IMR-90 (cell line): ENCODE measurements around the gene CACNA2D1. TPM values are rescaled to one million over a fixed set of nuclear protein-coding genes. Genes with fewer than 3 reads are reported as not detected.
A peak's percentile ranks its signal among the peaks of the same experiment; 100 is the strongest.

Experiments
- ATAC-seq: fragments of 200-7000 bp; cut with Tn5 transposase; 2 replicates; pipeline ENCODE4 v1.9.1; 2020; ENCODE audit warnings: low read depth, mild to moderate bottlenecking, moderate library complexity
- BruUV-seq: library from RNA; stranded (reverse); fragments of 400-500 nt; replicated peaks from 2 replicates; lab custom pipeline; 2021; lab: Mats Ljungman, UMichigan
- CTCF ChIA-PET: fragments of 300-600 bp; formaldehyde crosslinking; extraction: SDS; loops from one replicate; lab custom pipeline; 2021; ENCODE audit warnings: antibody characterized with exemption; lab: Yijun Ruan, JAX
- POLR2A ChIA-PET: fragments of 300-600 bp; sonication (Branson Sonifier 250); formaldehyde crosslinking; loops from one replicate; lab custom pipeline; 2022; ENCODE audit warnings: antibody characterized with exemption; ENCODE audit not compliant: unreplicated experiment; lab: Charles Lee
- DNase-seq: peaks from one replicate; pipeline ENCODE4 v3.0.0; 2013
- H2AFZ ChIP-seq: replicated peaks from 2 replicates; pipeline ENCODE3; 2013; ENCODE audit warnings: low read length, mild to moderate bottlenecking; ENCODE audit not compliant: poor library complexity
- H2AK5ac ChIP-seq: 2 replicates; pipeline ENCODE4 v1.6.1; 2013; ENCODE audit warnings: low read depth, low read length, inconsistent platforms
- H2AK9ac ChIP-seq: replicated peaks from 2 replicates; pipeline ENCODE3; 2013; ENCODE audit warnings: mild to moderate bottlenecking, low read depth, low read length, moderate library complexity; ENCODE audit not compliant: poor library complexity
- H2BK120ac ChIP-seq: 2 replicates; pipeline ENCODE4 v1.6.1; 2013; ENCODE audit warnings: low read depth, low read length, inconsistent platforms
- H2BK15ac ChIP-seq: 3 replicates; pipeline ENCODE4 v1.6.1; 2013; ENCODE audit warnings: low read depth, low read length, inconsistent platforms
- H2BK20ac ChIP-seq: 2 replicates; pipeline ENCODE4 v1.6.1; 2013; ENCODE audit warnings: low read depth, mild to moderate bottlenecking, inconsistent platforms, low read length, moderate library complexity
- H2BK5ac ChIP-seq: 2 replicates; pipeline ENCODE4 v1.6.1; 2013; ENCODE audit warnings: mild to moderate bottlenecking, low read depth, low read length, inconsistent platforms; ENCODE audit not compliant: poor library complexity, severe bottlenecking
- H3K14ac ChIP-seq: replicated peaks from 2 replicates; pipeline ENCODE4 v1.6.1; 2013; ENCODE audit warnings: low read depth, low read length, inconsistent platforms
- H3K18ac ChIP-seq: 2 replicates; pipeline ENCODE4 v1.6.1; 2013; ENCODE audit warnings: low read depth, low read length, control low read depth
- H3K23ac ChIP-seq: 2 replicates; pipeline ENCODE4 v1.6.1; 2013; ENCODE audit warnings: low read depth, low read length, inconsistent platforms
- H3K27ac ChIP-seq: 2 replicates; pipeline ENCODE4 v1.5.1; 2013; ENCODE audit warnings: mild to moderate bottlenecking, control low read depth, low read length; ENCODE audit not compliant: insufficient read depth
- H3K27me3 ChIP-seq: 2 replicates; pipeline ENCODE4 v1.6.1; 2013; ENCODE audit warnings: low read length; ENCODE audit not compliant: control insufficient read depth, insufficient read depth
- H3K36me3 ChIP-seq: 2 replicates; pipeline ENCODE4 v1.6.1; 2013; ENCODE audit warnings: low read length, mixed read lengths; ENCODE audit not compliant: control insufficient read depth, insufficient read depth
- H3K4ac ChIP-seq: 2 replicates; pipeline ENCODE4 v1.6.1; 2013; ENCODE audit warnings: low read depth, low read length, inconsistent platforms
- H3K4me1 ChIP-seq: 2 replicates; pipeline ENCODE4 v1.6.1; 2013; ENCODE audit warnings: low read length, mixed read lengths; ENCODE audit not compliant: control insufficient read depth, insufficient read depth
- H3K4me2 ChIP-seq: 2 replicates; pipeline ENCODE4 v1.6.1; 2013; ENCODE audit warnings: low read depth, mild to moderate bottlenecking, control low read depth, low read length, moderate library complexity
- H3K4me3 ChIP-seq: 2 replicates; pipeline ENCODE4 v1.5.1; 2013; ENCODE audit warnings: low read depth, mild to moderate bottlenecking, control low read depth, low read length, moderate library complexity; ENCODE audit not compliant: insufficient read depth
- H3K56ac ChIP-seq: 2 replicates; pipeline ENCODE4 v1.6.1; 2013; ENCODE audit warnings: low read length, inconsistent platforms; ENCODE audit not compliant: insufficient read depth; ENCODE audit errors: extremely low read depth
- H3K79me1 ChIP-seq, 2 experiments: 2 replicates each; pipeline ENCODE4 v1.6.1; 2013; ENCODE audit warnings: low read length in 2 of 2, inconsistent platforms in 1 of 2, low read depth in 1 of 2
- H3K9ac ChIP-seq: 2 replicates; pipeline ENCODE4 v1.6.1; 2013; ENCODE audit warnings: low read depth, low read length, control low read depth
- H3K9me1 ChIP-seq: 2 replicates; pipeline ENCODE4 v1.6.1; 2013; ENCODE audit warnings: low read length, inconsistent platforms; ENCODE audit not compliant: insufficient read depth
- H3K9me3 ChIP-seq: 2 replicates; pipeline ENCODE4 v1.6.1; 2013; ENCODE audit warnings: low read length; ENCODE audit not compliant: control insufficient read depth, insufficient read depth
- H4K20me1 ChIP-seq: 2 replicates; pipeline ENCODE4 v1.6.1; 2013; ENCODE audit warnings: low read length, inconsistent platforms; ENCODE audit not compliant: insufficient read depth
- H4K5ac ChIP-seq: 2 replicates; pipeline ENCODE4 v1.6.1; 2013; ENCODE audit warnings: mild to moderate bottlenecking, low read depth, low read length, control low read depth
- H4K8ac ChIP-seq, 2 experiments: 2 replicates each; pipeline ENCODE4 v1.6.1; 2013; ENCODE audit warnings: low read depth in 2 of 2, low read length in 2 of 2, control low read depth in 1 of 2, inconsistent platforms in 1 of 2
- H4K91ac ChIP-seq: 2 replicates; pipeline ENCODE4 v1.6.1; 2013; ENCODE audit warnings: low read depth, low read length, inconsistent platforms; ENCODE audit not compliant: insufficient read depth
- CEBPB ChIP-seq: IDR thresholded peaks from 2 replicates; pipeline ENCODE4 v1.6.1; 2012; ENCODE audit warnings: low read depth, low read length, improper control_type of control experiment
- POLR2A ChIP-seq: IDR thresholded peaks from 2 replicates; pipeline ENCODE4 v1.6.1; 2012; ENCODE audit warnings: mild to moderate bottlenecking, low read depth, low read length
- RFX5 ChIP-seq: IDR thresholded peaks from 2 replicates; pipeline ENCODE4 v1.8.0; 2012; ENCODE audit warnings: low read depth, mild to moderate bottlenecking, low read length, moderate library complexity
- WGBS, 2 experiments: methylation state at CpG; one replicate each; pipeline versions ENCODE4 v1.1.5 to v1.1.7; 2013; ENCODE audit warnings: missing lambda C conversion rate in 2 of 2; ENCODE audit not compliant: insufficient read length in 1 of 2; ENCODE audit errors: extremely low coverage in 2 of 2; 5-methylcytosine and 5-hydroxymethylcytosine counted together
- dilution Hi-C: fragments of 300-500 bp; cut with HindIII; formaldehyde crosslinking; loops from one replicate; pipeline ENCODE4 v1.14.3; 2018; ENCODE audit warnings: low sequenced_read_pairs; ENCODE audit not compliant: unreplicated experiment
- in situ Hi-C: fragments of 300-500 bp; cut with MboI; formaldehyde crosslinking; loops from 3 replicates; pipeline ENCODE4 v1.14.3; 2019; ENCODE audit warnings: low sequenced_read_pairs, inconsistent platforms, mixed read lengths
- intact Hi-C: fragments of 100-400 bp; cut with micrococcal nuclease; formaldehyde crosslinking; loops from 2 replicates; pipeline ENCODE4 v1.10.0; 2022
- polyA plus RNA-seq, 3 experiments: library from polyadenylated mRNA; depleted of rRNA; stranded (reverse); fragments of >200 nt; gene quantifications; 2 replicates each; pipeline ENCODE4 v1.2.3, GENCODE V29; 2012; ENCODE audit warnings: low replicate concordance in 1 of 3
- total RNA-seq: library from RNA; depleted of rRNA; stranded (reverse); fragments of >200 nt; gene quantifications from 2 replicates; pipeline ENCODE4 v1.2.3, GENCODE V29; 2012
- TF ChIP-seq, protein P1 (sequence below): conservative IDR thresholded peaks from 2 replicates; pipeline ENCODE4 v1.5.1; 2012; ENCODE audit warnings: mild to moderate bottlenecking, low read depth, low read length, improper control_type of control experiment

The CACNA2D1 gene
- total and polyA plus RNA-seq, 2 of the 4 experiments (the other 2 are of a cell fraction): 5.8 to 21.9 TPM

DNA sequence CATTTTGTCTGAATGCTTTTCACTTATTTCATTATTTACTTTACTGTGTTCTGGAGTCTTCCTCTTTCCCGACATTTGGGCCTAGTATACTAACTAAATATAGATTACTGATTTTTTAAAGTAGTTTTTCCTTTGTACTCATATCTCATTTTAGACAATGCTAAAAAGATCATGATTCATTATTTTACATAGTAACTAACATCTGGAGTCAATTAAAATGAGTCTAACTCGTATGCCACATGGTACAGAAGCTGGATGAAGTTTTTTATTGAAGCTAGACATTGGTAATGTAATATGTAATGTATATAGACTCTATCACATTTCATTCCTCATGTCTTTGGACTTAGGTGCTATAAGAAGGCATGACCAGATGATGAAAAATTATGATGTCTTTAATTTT is 517.4 kb downstream of the CACNA2D1 start:
- ATAC-seq: no peak

More for the DNA sequence above, 517.4 kb downstream of the CACNA2D1 start:
- in situ Hi-C loops: no loop called here
- no peak overlapping the region for H3K4me2 ChIP-seq
- no peak overlapping the region for H3K9ac ChIP-seq
- H3K14ac ChIP-seq: no peak overlapping the region
- H3K27ac ChIP-seq: no peak overlapping the region
- H2BK5ac ChIP-seq: no peak overlapping the region
- H3K9me3 ChIP-seq: no peaks in the 10 kb centered on the region
- no peak overlapping the region for H3K18ac ChIP-seq
- no peak overlapping the region for H3K23ac ChIP-seq
- no peak overlapping the region for H2BK120ac ChIP-seq
- no peak overlapping the region for H2BK20ac ChIP-seq
- dilution Hi-C loops: no loop called here
- no peak overlapping the region for H3K4me3 ChIP-seq
- no peak overlapping the region for H2AK9ac ChIP-seq
- H4K5ac ChIP-seq: no peak overlapping the region
- H2BK15ac ChIP-seq: no peak overlapping the region
- TF ChIP-seq CEBPB (no peak), RFX5 (no peak), POLR2A (no peak)
- TF ChIP-seq, protein P1, sequence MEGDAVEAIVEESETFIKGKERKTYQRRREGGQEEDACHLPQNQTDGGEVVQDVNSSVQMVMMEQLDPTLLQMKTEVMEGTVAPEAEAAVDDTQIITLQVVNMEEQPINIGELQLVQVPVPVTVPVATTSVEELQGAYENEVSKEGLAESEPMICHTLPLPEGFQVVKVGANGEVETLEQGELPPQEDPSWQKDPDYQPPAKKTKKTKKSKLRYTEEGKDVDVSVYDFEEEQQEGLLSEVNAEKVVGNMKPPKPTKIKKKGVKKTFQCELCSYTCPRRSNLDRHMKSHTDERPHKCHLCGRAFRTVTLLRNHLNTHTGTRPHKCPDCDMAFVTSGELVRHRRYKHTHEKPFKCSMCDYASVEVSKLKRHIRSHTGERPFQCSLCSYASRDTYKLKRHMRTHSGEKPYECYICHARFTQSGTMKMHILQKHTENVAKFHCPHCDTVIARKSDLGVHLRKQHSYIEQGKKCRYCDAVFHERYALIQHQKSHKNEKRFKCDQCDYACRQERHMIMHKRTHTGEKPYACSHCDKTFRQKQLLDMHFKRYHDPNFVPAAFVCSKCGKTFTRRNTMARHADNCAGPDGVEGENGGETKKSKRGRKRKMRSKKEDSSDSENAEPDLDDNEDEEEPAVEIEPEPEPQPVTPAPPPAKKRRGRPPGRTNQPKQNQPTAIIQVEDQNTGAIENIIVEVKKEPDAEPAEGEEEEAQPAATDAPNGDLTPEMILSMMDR: no peak
- H3K9me1 ChIP-seq: no peaks in the 10 kb centered on the region
- H4K8ac ChIP-seq: no peak overlapping the region
- H3K36me3 ChIP-seq: no peaks in the 10 kb centered on the region
- no peak overlapping the region for H3K4ac ChIP-seq
- no peak overlapping the region for H4K91ac ChIP-seq
- no TSS peak for BruUV-seq
- H2AK5ac ChIP-seq: no peak overlapping the region
- intact Hi-C loops: no loop called here
- no peak overlapping the region for H2AFZ ChIP-seq
- CTCF ChIA-PET: no interaction called here
- no peak overlapping the region for H3K56ac ChIP-seq
- no peaks in the 10 kb centered on the region for H3K4me1 ChIP-seq
- no peaks in the 10 kb centered on the region for H3K27me3 ChIP-seq
- POLR2A ChIA-PET: no interaction called here
- H4K20me1 ChIP-seq: no peaks in the 10 kb centered on the region
- no CpG with 5 or more reads among the region's 2 CpGs for WGBS, 2 experiments
- H3K79me1 ChIP-seq: no peaks in the 10 kb centered on the region
- DNase-seq: peak; percentile 39
